Kidney (tissue), 14 donors: ENCODE data around the gene MB21D2. TPM values are rescaled to one million over a fixed set of nuclear protein-coding genes. Genes with fewer than 3 reads are reported as not detected.

Experiments used
- DNase-seq, 5 donors: peaks; one replicate each; pipeline ENCODE4 v3.0.0-alpha.2; 2013 to 2020
- FAIRE-seq: peaks from 2 replicates; lab custom pipeline; 2012; peaks lifted over from hg19 to GRCh38; lab: Jason Lieb, UNC
- H3K27ac ChIP-seq, 2 donors: one replicate each; pipeline ENCODE4 v1.7.0; 2013; ENCODE audit warnings: low read depth in 2 of 2, low read length in 2 of 2, inconsistent platforms in 1 of 2
- H3K27me3 ChIP-seq: one replicate; pipeline ENCODE4 v1.7.1; 2013; ENCODE audit warnings: low read length, inconsistent platforms; ENCODE audit not compliant: control insufficient read depth, insufficient read depth
- H3K36me3 ChIP-seq, 3 donors: one replicate each; pipeline versions ENCODE4 v1.7.0 to v1.7.1; 2013; ENCODE audit warnings: low read length in 3 of 3, control low read depth in 1 of 3, inconsistent platforms in 1 of 3; ENCODE audit not compliant: insufficient read depth in 3 of 3, control insufficient read depth in 2 of 3
- H3K4me1 ChIP-seq, 3 donors: one replicate each; pipeline versions ENCODE4 v1.7.0 to v1.7.1; 2013; ENCODE audit warnings: low read length in 3 of 3, inconsistent platforms in 1 of 3, low read depth in 1 of 3; ENCODE audit not compliant: control insufficient read depth in 2 of 3, insufficient read depth in 2 of 3
- H3K4me3 ChIP-seq, 3 donors: one replicate each; pipeline versions ENCODE4 v1.7.0 to v1.8.1; 2013; ENCODE audit warnings: low read length in 3 of 3, control low read depth in 1 of 3, inconsistent platforms in 1 of 3
- H3K9ac ChIP-seq, 3 donors: one replicate each; pipeline versions ENCODE4 v1.7.0 to v1.7.1; 2013; ENCODE audit warnings: low read length in 3 of 3, control low read depth in 1 of 3, inconsistent platforms in 1 of 3
- H3K9me3 ChIP-seq, 3 donors: one replicate each; pipeline versions ENCODE4 v1.7.0 to v1.7.1; 2013; ENCODE audit warnings: low read length in 3 of 3, control low read depth in 1 of 3, inconsistent platforms in 1 of 3; ENCODE audit not compliant: control insufficient read depth in 2 of 3, insufficient read depth in 1 of 3
- intact Hi-C: fragments of 100-400 bp; cut with DNase I; formaldehyde crosslinking; loops from one replicate; pipeline ENCODE4 v1.11.1; 2022
- polyA plus RNA-seq: library from polyadenylated mRNA; stranded (reverse); fragments of 350-450 nt; fragmentation: Illumina TruSeq; extraction: RNeasy Lipid Tissue Mini Kit (QIAGEN cat#74804); gene quantifications from one replicate; pipeline ENCODE4 v1.2.3, GENCODE V29; 2014; ENCODE audit warnings: low read depth, low replicate concordance; ENCODE audit not compliant: insufficient read depth
- total RNA-seq: library from RNA; stranded (reverse); fragmentation: NEBNext Ultra II Directional; extraction: Animal tissue kit (Norgen Biotek cat#: 25700); gene quantifications from one replicate; pipeline ENCODE4 v1.2.1, GENCODE V29; 2021
- TF ChIP-seq, protein P1 (sequence below): IDR thresholded peaks from 3 replicates; pipeline ENCODE4 v1.5.1; 2012; ENCODE audit warnings: mild to moderate bottlenecking, moderate library complexity, borderline replicate concordance; ENCODE audit not compliant: insufficient read depth; ENCODE audit errors: extremely low read depth
- donor health status: control.
- donor health status: control.
- donor health status: control.
- donor health status: control.
- donor health status: control.
- donor health status: DM: yes; HTN: yes; CAD: no.
- donor health status: Normal renal cell carcinoma (clear cell type).

The MB21D2 gene
- total and polyA plus RNA-seq, 2 donors from 2014 or later: 3.2 to 3.9 TPM

GRCh38 chr3:192902549-192902948 is 15.1 kb downstream of the MB21D2 start:
- FAIRE-seq: no peak
- no peak for DNase-seq
- TF ChIP-seq, protein P1, sequence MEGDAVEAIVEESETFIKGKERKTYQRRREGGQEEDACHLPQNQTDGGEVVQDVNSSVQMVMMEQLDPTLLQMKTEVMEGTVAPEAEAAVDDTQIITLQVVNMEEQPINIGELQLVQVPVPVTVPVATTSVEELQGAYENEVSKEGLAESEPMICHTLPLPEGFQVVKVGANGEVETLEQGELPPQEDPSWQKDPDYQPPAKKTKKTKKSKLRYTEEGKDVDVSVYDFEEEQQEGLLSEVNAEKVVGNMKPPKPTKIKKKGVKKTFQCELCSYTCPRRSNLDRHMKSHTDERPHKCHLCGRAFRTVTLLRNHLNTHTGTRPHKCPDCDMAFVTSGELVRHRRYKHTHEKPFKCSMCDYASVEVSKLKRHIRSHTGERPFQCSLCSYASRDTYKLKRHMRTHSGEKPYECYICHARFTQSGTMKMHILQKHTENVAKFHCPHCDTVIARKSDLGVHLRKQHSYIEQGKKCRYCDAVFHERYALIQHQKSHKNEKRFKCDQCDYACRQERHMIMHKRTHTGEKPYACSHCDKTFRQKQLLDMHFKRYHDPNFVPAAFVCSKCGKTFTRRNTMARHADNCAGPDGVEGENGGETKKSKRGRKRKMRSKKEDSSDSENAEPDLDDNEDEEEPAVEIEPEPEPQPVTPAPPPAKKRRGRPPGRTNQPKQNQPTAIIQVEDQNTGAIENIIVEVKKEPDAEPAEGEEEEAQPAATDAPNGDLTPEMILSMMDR: no peak
- H3K4me1 ChIP-seq: peaks cover 0 to 6% (median 0%) of the 10 kb centered on the region in 3 donors
- H3K27ac ChIP-seq: no peak overlapping the region
- no peaks in the 10 kb centered on the region for H3K27me3 ChIP-seq
- no peak overlapping the region for H3K9ac ChIP-seq
- peaks cover 0 to 4% (median 0%) of the 10 kb centered on the region in 3 donors for H3K9me3 ChIP-seq
- no peak overlapping the region for H3K4me3 ChIP-seq
- intact Hi-C loops: no loop called here
- H3K36me3 ChIP-seq: no peaks in the 10 kb centered on the region

- TF ChIP-seq, protein P1: no peak
- no peak overlapping the region for H3K27ac ChIP-seq
- FAIRE-seq (no peak), DNase-seq (no peak)
- no peaks in the 10 kb centered on the region for H3K27me3 ChIP-seq
- H3K9ac ChIP-seq: no peak overlapping the region
- intact Hi-C loops: no loop called here
- H3K36me3 ChIP-seq: no peaks in the 10 kb centered on the region
- H3K4me1 ChIP-seq: peaks cover 0 to 6% (median 3%) of the 10 kb centered on the region in 3 donors
- no peak overlapping the region for H3K4me3 ChIP-seq
- peaks cover 0 to 4% (median 0%) of the 10 kb centered on the region in 3 donors for H3K9me3 ChIP-seq
Observed at GRCh38 chr3:192901435-192901834, 16.2 kb downstream of the MB21D2 start.

DNA sequence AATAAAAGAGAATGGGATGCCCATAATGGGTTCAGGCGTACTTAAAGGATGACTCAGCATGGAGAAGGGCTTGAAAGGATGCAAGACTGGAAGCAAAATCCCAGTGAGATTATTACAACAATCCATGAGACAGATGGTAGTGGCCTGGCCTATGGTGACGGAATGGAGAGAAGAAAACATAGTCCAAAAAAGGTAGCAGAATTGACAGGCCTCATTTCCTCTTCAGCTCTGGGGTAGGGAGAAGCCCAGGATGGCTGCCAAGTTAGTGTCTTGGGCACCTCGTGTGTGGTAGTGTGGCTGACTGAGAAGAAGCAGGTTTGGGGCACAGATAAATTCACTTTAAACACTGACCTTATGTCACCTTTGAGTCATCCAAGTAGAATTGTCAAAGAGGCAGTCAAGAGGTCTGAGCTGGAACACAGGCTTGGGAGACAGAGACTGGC is 18.1 kb downstream of the MB21D2 start:
- Histone ChIP-seq H3K27ac (no peak overlapping the region), H3K9me3 (peaks cover 0 to 4% (median 0%) of the 10 kb centered on the region in 3 donors), H3K36me3 (no peaks in the 10 kb centered on the region), H3K9ac (no peak overlapping the region), H3K27me3 (no peaks in the 10 kb centered on the region), H3K4me3 (no peak overlapping the region), H3K4me1 (peaks cover 0 to 6% (median 3%) of the 10 kb centered on the region in 3 donors)
- FAIRE-seq (no peak), DNase-seq (no peak)
- TF ChIP-seq, protein P1: no peak
- intact Hi-C loops: no loop called here

DNA sequence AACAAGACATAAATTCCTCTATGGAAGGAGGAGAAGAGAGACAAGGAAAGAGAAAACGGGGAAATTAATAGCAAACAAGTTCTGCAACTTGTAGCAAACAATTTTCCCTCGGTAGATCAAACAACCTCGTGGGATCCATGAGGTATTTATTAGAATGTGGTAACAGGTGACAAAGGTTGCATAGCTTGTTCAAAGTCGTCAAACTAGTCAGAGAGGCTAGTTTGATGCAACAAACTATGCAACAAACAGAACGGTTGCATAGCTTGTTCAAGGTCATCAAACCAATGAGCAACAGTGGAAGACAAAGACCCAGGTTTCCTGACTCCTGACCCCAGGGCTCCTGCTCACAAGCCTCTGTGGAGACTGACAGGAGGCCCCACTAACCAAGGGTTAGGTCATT is 20.7 kb downstream of the MB21D2 start:
- Histone ChIP-seq H3K9me3 (no peaks in the 10 kb centered on the region), H3K27ac (no peak overlapping the region), H3K36me3 (no peaks in the 10 kb centered on the region), H3K9ac (no peak overlapping the region), H3K27me3 (no peaks in the 10 kb centered on the region), H3K4me1 (peaks cover 0 to 6% (median 6%) of the 10 kb centered on the region in 3 donors), H3K4me3 (no peak overlapping the region)
- intact Hi-C loops: no loop called here
- TF ChIP-seq, protein P1: no peak
- FAIRE-seq: no peak
- no peak for DNase-seq
